Caki2 (cell line): Measurements from ENCODE around the gene XPNPEP1. TPM values are rescaled to one million over a fixed set of nuclear protein-coding genes. Genes with fewer than 3 reads are reported as not detected.
"Not testable (repeated sequence)": the region's sequence is repeated elsewhere in the genome, so short reads cannot be mapped to it uniquely, and the experiment has no call there.

ENCODE experiments used
- DNase-seq: peaks from one replicate; pipeline ENCODE4 v3.0.0-alpha.2; 2015; ENCODE audit warnings: low read depth
- in situ Hi-C: cut with HindIII; loops from 2 replicates; pipeline ENCODE4 v1.10.0; 2016; ENCODE audit warnings: low sequenced_read_pairs, low pct_unique_long_range_greater_than_20kb, mixed read lengths
- total RNA-seq: library from RNA; depleted of rRNA; stranded (reverse); fragments of >200 nt; shearing (Covaris generic); gene quantifications from 2 replicates; pipeline ENCODE4 v1.2.3, GENCODE V29; 2014; ENCODE audit warnings: low replicate concordance

Gene XPNPEP1
- total RNA-seq, 1 experiment from 2014 or later, result 101 TPM

DNA sequence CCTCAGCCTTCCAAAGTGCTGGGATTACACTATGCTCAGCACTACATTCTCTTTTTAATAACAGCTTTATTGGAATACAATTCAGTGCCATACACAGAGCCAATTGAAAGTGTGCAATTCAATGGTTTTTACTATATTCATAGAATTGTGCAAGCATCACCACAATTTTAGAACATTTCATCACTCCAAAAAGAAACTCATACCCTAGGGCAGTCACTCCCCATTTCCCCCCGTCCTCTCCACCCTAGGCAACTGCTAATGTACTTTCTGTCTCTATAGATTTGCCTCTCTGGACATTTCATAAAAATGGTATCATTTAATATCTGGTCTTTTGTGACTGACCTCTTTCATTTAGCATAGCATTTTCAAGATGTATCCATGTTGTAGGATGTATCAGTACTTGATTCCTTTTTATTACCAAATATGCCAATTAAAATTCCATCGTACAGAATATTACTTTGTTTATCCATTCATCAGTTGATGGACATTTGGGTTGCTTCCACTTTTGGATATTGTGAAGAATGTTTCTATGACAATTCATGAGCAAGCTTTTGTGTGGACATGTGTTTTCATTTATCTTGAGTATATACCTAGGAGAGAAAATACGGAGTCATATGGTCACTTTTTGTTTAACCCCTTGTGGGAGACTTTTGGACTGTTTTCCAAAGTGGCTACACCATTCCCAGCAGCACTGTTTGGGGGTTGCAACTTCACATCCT is 6.3 kb upstream of the XPNPEP1 start:
- in situ Hi-C loops, result no loop called here
- no peak for DNase-seq

DNA sequence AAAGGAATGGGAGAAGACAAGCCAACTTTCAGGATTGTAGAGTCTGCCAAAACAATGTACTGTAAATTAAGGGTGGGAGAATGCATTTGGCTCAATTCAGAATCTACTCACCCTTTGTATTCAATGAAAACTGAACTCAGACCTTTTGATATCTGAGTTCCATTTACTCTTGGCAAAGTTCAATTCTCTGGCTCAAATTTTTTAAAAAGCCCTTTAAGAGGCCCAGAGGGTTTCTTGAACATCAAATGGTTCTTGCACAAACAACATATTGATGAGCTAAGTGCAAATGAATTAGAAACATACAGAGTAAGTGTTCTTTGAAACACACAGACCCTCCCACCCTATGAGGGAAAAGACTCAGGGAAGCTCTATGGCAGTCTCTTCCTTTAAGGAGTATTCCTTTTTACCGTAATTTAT is 5.2 kb upstream of the XPNPEP1 start:
- in situ Hi-C loops, result no loop called here
- DNase-seq, result no peak

DNA sequence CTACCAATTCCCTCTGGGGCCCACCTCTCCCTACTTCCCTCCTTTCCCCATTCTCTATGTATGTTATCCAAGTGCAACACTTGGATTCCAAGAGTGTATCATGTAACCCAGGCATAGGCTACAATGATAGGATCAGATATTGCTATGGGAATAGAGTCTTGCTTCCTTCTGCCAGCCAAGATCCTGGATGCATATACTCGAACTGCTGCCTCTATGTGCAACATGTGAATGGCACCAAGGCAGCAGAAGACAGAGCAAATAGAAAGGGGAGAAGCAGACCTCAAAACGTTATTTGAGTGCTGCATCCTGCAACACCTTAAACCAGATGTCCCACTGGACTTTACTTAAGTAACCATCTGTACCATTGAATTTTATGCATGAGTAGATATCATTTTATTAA is 3.5 kb upstream of the XPNPEP1 start:
- in situ Hi-C loops, result no loop called here
- no peak for DNase-seq

DNA sequence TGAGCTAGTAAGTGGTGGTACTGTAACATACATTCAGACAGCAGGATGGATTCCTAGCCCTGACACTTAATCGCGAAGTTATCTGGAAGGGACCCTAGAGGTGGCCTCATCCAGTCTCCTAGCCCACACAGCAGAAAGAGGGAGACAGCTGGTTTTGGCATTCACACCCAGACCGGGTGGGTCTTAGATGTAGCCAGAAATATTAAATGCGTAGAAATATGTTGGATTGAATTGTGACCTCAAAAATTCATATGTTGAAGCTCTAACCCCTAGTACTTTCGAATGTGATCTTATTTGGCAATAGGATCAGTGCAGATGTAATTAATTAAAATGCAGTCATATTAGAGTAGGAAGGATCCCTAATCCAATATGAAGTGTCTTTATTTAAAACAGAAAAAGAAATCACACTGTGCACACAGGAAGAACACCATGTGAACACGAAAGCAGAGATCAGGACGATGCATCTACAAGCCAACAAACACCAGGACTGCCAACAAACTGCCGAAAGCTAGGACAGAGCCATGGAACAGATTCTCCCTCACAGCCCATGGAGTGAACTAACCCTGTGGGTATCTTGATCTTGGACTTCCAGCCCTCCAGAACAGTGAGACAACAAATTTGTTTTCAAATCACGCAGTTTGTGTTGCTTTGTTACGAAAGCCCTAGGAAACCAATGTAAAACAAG is 2.9 kb upstream of the XPNPEP1 start:
- in situ Hi-C loops, result no loop called here

DNA sequence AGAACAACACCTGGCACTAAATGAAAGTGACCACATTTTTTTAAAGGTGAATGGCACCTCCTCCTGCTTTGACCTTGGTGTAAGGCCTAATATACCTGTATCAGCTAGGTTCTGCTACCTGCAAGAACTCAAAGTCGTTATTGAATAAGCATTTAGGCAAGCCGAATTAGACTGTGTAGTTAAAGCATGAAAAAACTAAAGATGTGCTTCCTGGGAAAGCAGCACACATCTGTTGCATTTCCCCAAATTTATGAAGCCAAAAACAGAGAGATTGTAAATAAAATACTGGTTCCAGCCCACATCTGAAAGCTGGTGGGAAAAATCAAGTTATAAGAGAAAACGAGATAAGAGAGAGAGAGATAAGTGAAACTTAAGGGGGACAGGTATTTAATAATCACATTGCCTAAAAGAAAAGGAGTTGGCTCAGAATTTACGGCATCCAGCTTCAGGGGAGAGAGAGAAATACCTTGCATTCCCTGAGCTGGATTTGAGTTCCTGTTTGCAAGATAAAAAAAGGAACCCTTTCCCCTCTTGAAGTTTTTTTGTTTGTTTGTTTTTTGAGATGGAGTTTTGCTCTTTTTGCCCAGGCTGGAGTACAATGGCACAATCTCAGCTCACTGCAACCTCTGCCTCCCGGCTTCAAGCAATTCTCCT is 1.8 kb upstream of the XPNPEP1 start:
- in situ Hi-C loops, result no loop called here
- no peak for DNase-seq

More for the DNA sequence above, 2.9 kb upstream of the XPNPEP1 start:
- no peak for DNase-seq

DNA sequence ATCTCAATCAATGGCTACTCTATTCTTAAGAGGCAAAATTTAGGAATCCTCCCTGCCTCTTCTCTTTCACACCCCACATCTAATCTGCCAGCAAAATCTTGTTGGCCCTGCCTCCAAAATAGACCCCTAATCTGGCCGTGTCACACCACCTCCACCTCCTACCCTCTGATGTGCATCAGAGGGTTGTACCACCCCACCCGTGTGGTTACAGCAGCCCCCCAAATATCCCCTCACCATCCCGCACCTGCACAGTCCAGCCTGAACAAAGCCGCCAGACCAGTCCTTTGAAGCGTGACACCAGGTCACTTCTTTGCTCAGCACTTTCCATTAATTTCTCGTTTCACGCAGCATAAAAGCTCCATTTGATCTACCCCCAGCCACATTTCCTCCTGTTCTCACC is 776 bp upstream of the XPNPEP1 start:
- DNase-seq, result no peak
- in situ Hi-C loops, result no loop called here

DNA sequence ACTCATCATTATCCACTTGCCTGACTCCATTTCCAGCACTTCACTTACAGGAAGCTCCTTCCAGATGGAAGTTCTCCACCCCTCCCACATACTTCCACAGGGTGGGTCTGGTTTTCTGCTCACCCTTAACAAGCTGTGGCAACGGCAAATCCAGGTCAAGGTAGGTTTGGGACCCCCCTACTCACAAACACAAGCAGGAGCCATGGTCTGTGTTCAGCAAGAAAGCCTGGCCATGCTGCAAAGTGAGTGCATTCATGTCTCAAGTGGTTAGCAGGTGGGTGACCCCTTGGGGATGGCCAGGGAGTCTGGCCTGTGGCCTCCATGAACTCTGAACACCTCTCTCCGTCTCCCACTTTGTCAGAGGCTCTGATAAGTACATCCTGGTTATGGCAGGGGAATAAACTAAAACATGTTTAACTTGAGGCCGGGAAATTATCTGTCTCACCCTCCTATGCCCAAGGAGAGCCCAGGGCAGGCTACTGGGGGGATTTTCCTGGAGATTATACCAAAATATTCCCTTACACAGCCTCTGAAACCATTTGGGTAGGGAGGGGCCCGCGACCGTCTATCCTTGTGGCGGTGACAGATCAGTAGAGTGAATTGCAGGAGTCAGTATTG is 844 bp downstream of the XPNPEP1 start:
- in situ Hi-C loops, result no loop called here
- DNase-seq, result no peak

DNA sequence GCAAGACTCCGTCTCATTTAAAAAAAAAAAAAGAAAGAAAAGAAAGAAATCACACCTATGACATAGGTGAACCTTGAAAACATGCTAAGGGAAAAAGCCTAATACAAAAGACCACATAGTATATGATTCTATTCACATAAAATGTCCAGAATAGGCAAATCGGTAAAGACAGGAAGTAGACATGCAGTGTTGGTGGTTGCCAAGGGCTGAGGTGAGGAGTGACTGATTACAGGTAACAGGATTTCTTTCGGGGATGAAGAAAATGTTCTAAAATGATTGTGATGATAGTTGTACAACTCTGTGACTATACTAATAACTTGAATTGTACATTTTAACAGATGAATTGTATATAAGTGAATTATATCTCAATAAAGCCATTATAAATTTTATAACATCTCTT is 3.3 kb downstream of the XPNPEP1 start:
- DNase-seq, result no peak
- in situ Hi-C loops, result no loop called here

DNA sequence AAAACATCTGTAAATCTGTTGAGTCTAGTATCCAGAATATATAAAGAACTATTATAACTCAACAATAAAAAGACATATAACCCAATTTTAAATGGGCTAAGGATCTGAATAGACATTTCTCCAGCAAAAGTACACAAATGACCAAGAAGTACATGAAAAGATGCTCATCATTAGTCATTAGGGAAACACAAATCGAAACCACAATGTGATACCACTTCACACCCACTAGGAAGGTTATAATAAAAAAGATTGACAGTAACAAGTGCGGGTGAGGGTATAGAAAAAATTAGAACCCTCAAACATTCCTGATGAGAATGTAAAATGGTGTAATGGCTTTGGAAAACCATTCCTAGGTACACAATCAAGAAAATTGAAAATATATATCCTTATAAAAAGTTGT is 4.1 kb downstream of the XPNPEP1 start:
- in situ Hi-C loops, result no loop called here
- DNase-seq, result no peak

DNA sequence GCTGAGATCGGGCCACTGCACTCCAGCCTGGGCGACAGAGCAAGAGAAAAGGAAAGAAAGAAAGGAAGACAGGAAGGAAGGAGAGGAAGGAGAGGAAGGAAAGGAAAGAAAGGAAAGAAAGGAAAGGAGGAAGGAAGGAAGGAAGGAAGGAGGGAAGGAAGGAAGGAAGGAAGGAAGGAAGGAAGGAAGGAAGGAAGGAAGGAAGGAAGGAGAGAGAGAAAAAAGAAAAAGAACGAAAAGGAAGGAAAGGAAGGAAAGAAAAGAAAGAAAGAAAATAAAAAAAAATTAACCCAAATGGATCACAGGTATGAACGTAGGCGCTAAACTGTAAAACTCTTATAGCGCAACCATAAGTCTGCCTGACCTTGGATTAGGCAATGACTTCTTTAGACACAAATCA is 4.6 kb downstream of the XPNPEP1 start:
- in situ Hi-C loops, DNase-seq: not testable (repeated sequence)

DNA sequence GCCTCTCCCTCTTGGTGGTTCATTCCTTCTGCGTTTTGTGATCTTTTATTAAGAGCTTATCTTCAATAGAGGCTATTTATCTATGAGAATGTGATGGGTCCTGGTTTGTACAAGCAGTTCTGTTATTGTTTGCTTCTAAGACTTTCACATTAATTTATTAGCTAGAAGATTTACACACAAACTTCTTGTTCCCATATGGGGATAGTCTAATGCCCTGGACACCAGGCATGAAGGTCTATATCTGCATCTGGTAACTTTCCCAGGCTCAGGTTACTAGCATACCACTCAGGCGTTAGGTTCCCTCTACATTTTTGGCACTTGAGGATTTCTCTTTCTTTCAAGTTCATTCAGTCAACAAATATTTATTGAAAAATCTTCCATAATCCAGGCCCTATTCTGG is 7.7 kb downstream of the XPNPEP1 start:
- no peak for DNase-seq
- in situ Hi-C loops, result no loop called here

DNA sequence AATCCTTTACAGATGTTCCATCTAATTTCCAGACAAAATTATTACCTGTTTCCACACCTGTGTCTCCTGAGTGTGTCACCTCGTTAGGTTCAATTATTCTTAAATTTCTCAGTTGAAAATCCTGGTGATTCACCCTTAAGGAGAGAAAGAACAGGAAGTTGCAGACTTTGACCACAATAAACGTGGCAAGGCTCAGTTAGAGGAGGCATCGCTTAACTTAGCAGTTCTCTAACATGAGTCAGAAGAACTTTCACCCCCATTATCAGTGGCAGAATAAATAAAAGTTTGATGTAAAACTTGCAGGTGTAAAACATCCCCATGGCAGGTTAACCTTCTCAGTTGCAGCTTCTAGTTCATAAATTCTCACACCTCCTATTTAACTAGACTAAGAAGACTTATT is 8.3 kb downstream of the XPNPEP1 start:
- in situ Hi-C loops, result no loop called here
- DNase-seq, result peak; percentile 72

DNA sequence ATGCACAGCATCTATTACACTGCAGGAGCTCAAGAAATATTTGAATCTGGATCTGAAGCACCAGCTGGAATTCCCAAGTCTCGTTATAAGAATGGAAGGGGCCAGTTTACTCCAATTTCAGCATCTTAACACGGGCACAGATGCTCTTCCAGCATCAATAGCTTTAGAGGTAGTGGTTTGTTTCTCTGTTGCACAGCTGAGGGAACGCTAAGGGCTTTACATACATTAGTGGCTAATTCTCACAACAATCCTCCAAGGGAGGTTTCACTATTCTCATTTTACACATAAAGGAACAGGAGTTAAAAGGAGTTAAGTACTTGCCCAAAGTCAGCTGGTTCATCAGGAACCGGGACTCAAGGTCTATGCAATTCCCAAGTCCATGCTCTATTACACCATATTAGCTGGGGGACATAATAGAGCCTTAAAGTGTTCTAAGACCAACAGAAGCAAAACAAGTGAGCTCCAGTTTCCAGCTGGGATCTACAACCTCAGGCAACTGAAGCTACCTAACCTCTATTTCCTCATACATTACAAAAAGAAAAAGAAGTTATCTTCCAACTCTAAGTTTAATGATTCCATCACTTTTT is 9.9 kb downstream of the XPNPEP1 start:
- in situ Hi-C loops, result no loop called here
- no peak for DNase-seq

DNA sequence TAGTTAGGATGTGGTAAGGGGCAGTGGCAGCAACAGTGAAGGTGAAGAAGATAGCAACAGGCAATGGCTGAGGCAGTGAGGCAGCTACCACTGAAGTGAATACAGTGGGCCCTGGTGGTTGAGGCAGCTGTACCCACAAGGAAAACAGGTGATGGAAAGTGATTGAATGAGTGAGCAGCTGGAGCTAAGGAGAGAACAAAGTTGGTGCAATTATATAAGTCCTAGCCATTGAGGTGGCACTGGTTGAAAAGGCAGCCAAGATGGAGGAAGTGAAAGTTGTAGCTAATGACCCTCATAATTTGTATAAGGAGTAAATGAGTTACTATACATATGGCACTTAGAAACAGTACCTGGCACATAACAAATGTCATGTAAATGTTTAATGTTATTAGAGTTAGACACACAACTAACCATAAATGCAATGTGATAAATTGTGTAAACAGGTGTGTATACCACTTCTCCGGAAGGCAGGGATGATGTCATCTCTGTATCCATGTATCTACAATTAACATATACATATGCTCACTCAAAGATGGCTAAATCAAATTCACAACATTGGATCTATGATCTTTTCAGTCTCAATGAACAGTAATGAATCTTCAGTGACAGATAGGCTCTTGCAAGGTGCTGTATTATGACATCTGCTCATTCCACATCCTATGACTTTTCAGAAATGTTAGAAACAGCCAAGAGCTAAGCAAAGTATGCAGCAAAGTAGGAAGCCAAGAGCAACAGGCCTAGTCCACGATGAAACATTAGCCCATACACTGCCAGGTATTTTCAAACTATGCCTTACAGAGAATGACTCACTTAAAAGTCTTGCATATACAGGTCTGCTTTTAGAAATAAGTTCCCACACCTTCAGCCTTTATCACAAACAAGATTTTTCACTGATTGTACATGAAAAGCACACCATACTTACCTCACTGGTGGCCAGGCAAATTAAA is 10.7 kb downstream of the XPNPEP1 start:
- in situ Hi-C loops, result no loop called here
- DNase-seq, result peak; percentile 48

DNA sequence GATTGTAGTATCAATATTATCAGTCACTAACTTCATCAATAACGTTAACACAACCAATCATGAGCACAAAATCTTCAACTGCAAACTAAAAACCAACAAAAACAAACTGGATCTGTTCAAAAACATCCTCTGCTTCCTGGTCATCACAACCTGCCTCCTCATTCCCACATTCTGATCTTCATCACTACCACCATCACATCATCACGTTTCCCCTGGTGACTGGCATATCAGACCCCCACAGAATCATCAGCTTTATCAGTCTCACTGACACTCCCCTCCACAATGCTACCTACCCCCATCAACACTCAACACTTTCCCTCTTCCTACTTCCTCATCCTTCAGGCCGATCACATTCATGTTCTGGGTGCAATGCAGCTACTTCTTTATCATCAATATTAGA is 11.4 kb downstream of the XPNPEP1 start:
- no peak for DNase-seq
- in situ Hi-C loops, result no loop called here

DNA sequence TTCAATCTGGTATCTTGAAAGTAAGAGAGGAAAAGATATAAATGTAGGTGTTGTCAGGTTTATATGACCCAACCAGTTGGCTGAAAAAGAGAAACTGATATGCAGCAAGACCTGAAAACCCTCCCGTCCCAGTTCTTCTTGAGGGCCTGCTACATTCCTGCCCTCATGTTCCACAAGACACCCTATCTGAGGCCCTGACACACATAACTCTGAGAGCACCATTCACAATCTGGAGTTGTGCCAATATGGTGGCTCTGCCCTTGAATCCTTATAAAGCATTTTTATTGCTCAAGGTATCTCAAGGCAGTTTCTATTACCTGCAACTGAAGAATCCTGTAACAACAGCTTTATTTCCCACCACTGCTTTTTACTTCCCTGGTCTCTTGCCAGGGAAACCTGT is 17.0 kb downstream of the XPNPEP1 start:
- DNase-seq, result no peak
- in situ Hi-C loops, result no loop called here

DNA sequence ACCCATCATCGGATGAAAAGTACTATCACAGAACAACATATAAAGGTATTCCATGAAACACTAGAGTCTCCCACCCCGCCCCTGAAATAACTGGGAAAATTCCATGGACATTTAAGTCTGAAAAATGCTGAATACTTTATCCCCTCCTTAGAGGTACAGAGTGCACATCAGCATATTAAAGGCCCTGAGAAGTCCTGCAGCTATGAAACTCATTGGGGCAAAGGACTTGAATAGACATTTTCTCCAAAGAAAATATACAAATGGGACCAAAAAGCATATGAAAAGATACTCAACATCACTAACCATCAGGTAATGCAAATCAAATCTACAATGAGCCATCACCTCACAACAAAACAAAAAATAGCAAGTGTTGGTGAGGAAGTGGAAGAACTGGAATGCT is 18.9 kb downstream of the XPNPEP1 start:
- DNase-seq, result no peak
- in situ Hi-C loops, result no loop called here
